ENCODE results near the gene PARK7. TPM values are rescaled to one million over a fixed set of nuclear protein-coding genes. Genes with fewer than 3 reads are reported as not detected.

PARK7 gene
- total RNA-seq, 1 experiment from 2014 or later = 370 TPM

DNA sequence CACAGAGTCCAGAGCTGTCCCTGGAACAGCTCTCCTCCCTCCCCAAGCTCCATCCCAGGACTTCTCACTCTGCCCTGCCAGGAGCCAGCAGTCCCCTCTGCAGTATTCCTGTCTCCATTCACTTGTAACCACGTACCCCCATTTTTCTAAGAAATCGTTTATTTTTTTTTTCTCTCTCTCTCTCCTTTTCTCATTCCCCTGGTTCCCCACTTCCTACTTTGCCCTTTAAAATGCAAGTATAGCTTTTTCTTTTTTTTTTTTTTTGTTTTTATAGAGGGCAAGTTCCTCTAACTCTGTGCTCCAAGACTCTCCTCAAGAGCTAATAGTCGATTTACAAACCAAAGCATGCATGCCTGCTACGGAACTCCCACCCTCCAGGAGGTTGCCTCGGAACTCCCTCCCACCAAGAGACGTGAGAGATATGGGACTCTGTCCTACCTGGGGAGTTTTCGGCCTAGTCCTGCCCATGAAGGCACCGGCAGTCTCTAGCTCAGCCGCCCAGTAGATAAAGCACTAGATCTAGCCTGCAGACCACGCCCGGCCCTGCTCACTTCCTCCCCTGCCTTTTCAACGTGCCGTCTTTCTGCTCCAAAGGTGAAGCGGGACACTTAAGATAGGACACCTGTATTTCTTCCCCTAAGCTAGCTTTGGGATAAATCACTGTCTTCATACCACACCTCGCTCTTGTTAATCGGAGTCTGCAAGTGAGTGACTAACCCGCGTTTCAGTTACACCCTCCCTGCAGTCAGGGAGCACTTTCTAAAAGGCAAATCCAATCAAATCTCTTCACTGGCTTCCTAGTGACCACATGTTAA lies 48.6 kb upstream of the PARK7 start:
- peak; percentile 85 for ATAC-seq
- TF ChIP-seq ZNF274 (IDR thresholded peaks at IDR 0.05; ENCODE audit: low read depth, low read length) = no peak
- no peak for TF ChIP-seq POLR2A (IDR thresholded peaks at IDR 0.05; ENCODE audit: borderline replicate concordance, extremely low read depth, insufficient read depth, insufficient read length)
- TF ChIP-seq, protein P1, sequence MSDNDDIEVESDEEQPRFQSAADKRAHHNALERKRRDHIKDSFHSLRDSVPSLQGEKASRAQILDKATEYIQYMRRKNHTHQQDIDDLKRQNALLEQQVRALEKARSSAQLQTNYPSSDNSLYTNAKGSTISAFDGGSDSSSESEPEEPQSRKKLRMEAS (IDR thresholded peaks at IDR 0.05) = no peak
- TF ChIP-seq, protein P2, sequence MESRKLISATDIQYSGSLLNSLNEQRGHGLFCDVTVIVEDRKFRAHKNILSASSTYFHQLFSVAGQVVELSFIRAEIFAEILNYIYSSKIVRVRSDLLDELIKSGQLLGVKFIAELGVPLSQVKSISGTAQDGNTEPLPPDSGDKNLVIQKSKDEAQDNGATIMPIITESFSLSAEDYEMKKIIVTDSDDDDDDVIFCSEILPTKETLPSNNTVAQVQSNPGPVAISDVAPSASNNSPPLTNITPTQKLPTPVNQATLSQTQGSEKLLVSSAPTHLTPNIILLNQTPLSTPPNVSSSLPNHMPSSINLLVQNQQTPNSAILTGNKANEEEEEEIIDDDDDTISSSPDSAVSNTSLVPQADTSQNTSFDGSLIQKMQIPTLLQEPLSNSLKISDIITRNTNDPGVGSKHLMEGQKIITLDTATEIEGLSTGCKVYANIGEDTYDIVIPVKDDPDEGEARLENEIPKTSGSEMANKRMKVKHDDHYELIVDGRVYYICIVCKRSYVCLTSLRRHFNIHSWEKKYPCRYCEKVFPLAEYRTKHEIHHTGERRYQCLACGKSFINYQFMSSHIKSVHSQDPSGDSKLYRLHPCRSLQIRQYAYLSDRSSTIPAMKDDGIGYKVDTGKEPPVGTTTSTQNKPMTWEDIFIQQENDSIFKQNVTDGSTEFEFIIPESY (IDR thresholded peaks at IDR 0.05; ENCODE audit: extremely low read depth, insufficient replicate concordance, low read length) = no peak
- no peak for TF ChIP-seq JUND (IDR thresholded peaks at IDR 0.05)
- no peak; the same call in 1 of the 2 replicates for TF ChIP-seq POLR2AphosphoS5 (IDR thresholded peaks at IDR 0.05; ENCODE audit: low read depth, low read length)
- TF ChIP-seq CEBPB (IDR thresholded peaks at IDR 0.05; ENCODE audit: low read depth) = no peak
- TF ChIP-seq EGR1 (IDR thresholded peaks at IDR 0.05; ENCODE audit: low read depth) = no peak
- no peak for TF ChIP-seq ZFX (IDR thresholded peaks at IDR 0.05)
- no peak for TF ChIP-seq EZH2 (IDR thresholded peaks at IDR 0.05)
- no peak for TF ChIP-seq RAD21 (IDR thresholded peaks at IDR 0.05; ENCODE audit: low read depth)
- no peak for TF ChIP-seq CBX3 (IDR thresholded peaks at IDR 0.05; ENCODE audit: low read depth)
- TF ChIP-seq ATF3 (IDR thresholded peaks at IDR 0.05) = no peak
- Histone ChIP-seq H3K4me1 (ENCODE audit: control insufficient read depth in 1 of 2, insufficient read depth in 2 of 2, low read length in 2 of 2) (peaks cover 3 to 24% of the 10 kb centered on the region in 2 experiments; a peak in 3 of 4 replicates), H4K20me1 (ENCODE audit: insufficient read depth) (no peaks in the 10 kb centered on the region), H2AFZ (ENCODE audit: low read depth, low read length, poor library complexity, severe bottlenecking) (peak overlapping the region; percentile 100), H3K9me3 (ENCODE audit: control insufficient read depth in 1 of 2, insufficient read depth in 1 of 2, low read depth in 1 of 2, low read length in 2 of 2) (no peaks in the 10 kb centered on the region), H3K79me2 (ENCODE audit: insufficient read depth, low read length) (no peaks in the 10 kb centered on the region), H3K27ac (ENCODE audit: low read depth, low read length) (peak overlapping the region; percentile 31), H3K4me2 (ENCODE audit: low read length) (peak overlapping the region; percentile 98), H3K9me2 (ENCODE audit: insufficient read depth) (no peaks in the 10 kb centered on the region), H3K4me3 (replicated peaks in 1 of 2; ENCODE audit: low read depth in 1 of 2, low read length in 2 of 2) (peak overlapping the region; percentile 50 to 62), H3K36me3 (ENCODE audit: control insufficient read depth in 1 of 2, insufficient read depth in 2 of 2, low read length in 2 of 2) (no peaks in the 10 kb centered on the region), H3K9ac (ENCODE audit: low read length) (peak overlapping the region; percentile 64), H3K27me3 (ENCODE audit: insufficient read depth, low read length) (no peaks in the 10 kb centered on the region)
- CTCF ChIA-PET = no interaction called here
- RAD21 ChIA-PET (ENCODE audit: low non-redundant PET in 1 of 2, low total read pairs in 2 of 2, uncharacterized antibody in 2 of 2, unreplicated experiment in 2 of 2) = no interaction called here
- intact Hi-C loops (cut with micrococcal nuclease) = no loop called here
- POLR2A ChIA-PET = interaction anchor here (0.6 kb wide), 1 partner anchor 1489 kb away, joined by 3 read pairs; no protein-coding TSS in a partner anchor
- peak; percentile 33 for DNase-seq (ENCODE audit: low read depth, low spot score)
- no TSS peak for BruUV-seq (replicated peaks)
